NCI-H187 (cell line): ENCODE results near the gene CD164.

ENCODE experiments used
- DNase-seq, 2 experiments: peaks; one replicate each; lab custom pipeline; 2025; lab: John Stamatoyannopoulos, UW

CD164 gene

DNA sequence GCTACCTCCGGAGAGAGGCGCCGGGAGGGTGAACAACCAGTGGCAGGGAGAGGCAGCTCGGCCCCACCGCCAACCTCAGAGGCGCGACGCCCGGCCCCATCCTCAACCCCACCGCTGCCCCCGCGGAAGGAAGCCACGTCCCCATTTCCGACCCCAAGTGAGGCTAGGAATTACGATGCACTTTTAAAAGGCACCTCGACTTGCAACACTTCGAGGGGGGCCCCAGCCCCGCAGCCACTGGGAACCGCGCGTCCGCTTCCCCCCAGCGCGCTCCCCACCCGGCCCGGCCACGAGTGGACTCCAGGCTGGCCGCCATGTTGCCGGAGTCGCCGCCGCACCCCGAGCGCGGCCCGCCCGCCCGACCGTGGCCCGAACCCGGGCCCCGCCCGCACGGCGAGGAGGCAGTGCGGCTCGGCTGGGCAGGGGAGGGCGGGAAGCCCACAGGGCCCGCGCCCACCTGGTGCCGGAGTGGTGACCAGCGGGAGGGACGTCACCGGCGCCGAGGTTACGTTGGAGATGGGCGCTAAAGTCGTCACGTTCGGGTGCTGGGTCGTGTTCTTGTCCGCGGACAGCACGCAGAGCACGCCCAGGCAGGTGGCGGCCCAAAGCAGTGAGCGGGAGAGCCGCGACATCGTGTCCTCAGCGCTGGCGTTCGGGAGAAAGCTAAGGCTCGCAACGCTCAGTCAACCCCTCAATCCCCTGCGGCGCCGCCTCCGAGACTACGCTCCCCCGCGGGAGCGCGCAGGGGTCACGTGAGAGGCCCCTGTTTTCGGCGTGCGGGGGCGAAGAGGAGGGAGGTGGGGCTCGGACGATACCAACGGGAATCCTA is at the start of gene CD164:
Gene CD164 (minus strand): TSS at position 721 of the 829 bp plus-strand sequence. CDS start 89 bp downstream, at position 632.
- DNase-seq: peak; percentile 30 to 90

DNA sequence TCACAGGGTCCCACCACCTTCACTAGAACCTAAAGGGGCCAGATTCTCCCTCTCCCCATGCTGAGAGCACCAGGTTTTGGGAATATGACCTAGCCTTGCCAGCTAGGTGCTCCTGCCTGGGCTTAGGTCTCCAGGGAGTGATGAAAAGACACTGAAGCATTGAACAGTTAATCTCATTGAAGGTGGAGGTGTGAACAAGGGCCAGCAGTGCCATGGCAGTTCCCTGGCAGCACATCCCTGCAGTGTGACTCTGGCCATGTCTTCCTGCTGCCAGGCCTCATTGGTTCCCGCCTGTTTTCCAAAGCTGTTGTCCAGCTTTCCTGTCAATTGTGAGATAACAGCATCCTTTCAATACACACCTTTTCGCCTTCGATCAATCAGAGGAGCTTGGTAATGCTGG is 47.2 kb upstream of the CD164 start:
- no peak for DNase-seq

DNA sequence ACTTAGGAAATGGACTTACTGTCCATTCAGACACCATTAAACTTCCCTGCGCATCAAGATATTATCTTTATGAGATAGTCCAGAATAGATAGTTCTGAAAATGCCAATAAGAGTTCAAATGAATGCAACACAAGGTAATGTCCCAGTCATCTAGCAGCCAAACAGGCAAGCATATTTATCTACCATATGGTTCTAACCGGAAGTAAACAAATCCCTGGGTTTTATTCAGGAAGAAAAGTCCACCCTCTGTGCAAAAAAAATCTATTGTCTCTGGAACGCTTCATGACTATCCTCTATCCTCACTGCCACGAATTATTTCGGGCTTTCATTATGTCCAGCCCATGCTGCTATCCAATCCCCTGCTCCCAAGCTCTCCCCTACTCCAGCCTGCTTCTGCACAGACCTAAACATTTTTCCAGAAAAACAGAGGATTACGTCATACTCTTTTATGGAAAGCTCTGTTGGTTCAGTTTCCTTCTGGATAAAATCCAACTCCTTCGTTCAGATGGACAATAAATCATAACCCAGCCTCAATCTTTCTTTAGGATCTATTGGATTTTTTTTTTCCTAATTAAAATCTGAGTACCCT is 46.7 kb upstream of the CD164 start:
- DNase-seq: no peak

DNA sequence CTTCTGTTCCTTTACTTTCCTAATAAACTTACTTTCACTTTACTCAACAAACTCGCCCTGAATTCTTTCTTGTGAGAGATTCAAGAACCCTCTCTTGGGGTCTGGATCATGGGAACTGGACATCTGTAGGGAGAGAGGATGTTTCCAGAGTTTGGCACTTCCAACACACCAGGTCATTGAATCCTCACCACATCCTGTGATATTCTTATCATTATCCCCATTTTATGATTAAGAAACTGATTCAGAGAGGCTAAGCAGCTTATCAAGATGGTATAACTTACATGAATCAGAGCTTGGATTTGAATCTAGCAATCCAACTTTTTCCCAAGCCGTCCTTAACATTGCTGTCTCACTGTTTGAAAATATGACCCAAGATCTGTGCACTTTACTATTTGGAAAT is 42.7 kb upstream of the CD164 start:
- DNase-seq: no peak

DNA sequence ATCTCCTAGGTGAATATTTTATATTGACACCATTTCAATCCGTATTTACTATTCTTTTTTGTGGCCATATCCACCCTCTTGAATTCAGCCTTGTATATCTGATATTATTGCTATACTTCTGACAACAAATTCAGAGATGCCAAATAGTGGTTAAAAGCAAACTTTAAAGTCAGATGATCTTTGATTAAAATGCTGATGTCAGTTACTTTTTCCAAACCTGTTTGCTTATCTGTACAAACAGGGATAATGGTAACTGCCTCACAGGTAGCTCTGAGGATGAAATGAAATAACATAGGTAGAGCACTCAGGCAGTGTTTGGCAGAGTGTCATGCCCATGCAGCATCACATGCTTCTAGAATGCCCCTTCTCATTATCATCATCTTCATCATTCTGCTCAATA is 38.9 kb upstream of the CD164 start:
- DNase-seq: no peak

DNA sequence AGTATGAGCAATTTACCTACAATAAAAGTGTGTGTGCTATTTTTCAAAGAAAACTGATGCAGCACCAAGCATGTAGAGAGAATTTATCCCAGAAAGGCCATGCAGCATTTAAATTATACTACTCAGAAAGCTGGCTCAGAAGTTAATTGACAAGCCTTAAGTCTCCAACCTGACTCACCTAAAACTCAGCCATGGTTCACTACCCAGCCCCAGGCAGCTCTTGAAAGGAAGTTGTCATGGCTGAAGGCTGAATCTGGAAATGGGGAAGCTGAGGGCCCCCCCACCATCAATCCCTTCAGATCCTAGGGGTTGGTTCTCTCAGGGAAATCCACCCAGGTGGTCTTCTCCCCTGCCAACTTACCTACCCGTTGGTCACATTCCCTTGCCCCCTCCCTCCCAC is 38.5 kb upstream of the CD164 start:
- DNase-seq: no peak

DNA sequence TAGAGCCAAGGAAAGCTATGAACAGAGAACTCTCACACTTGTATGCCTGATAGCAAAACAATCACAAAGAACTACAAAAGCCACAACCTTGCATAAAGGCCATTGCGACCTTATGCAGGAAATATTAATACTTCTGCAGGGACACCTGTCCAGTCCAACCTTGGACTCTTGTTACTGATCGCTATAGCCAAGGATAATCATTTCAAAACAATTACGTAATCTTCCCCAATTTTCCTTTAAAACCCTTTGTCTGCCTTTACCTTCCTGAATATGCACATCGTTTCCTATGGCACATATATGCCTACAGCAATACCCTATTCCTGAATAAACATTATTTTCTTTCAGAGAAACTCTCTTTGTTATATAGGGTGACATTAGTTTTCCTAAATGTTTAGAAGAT is 35.4 kb upstream of the CD164 start:
- no peak for DNase-seq

DNA sequence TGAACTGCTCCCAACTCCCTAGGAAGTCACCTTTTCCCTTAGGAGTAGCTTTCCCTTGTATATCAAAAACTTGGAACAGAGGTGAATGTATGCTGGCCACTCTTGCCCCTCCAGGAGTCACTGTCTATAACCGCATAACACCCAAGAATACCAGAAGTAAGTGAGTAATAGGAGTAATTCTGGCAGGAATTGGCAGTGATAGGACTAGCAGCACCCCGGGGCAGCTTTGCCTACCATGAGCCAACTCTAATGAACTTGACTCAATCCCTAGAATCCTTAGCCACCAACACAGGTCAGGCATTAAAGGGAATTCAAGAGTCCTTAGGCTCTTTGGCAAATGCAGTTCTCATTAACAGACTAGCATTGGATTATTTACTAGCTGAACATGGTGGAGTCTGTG is 28.8 kb upstream of the CD164 start:
- DNase-seq: no peak

DNA sequence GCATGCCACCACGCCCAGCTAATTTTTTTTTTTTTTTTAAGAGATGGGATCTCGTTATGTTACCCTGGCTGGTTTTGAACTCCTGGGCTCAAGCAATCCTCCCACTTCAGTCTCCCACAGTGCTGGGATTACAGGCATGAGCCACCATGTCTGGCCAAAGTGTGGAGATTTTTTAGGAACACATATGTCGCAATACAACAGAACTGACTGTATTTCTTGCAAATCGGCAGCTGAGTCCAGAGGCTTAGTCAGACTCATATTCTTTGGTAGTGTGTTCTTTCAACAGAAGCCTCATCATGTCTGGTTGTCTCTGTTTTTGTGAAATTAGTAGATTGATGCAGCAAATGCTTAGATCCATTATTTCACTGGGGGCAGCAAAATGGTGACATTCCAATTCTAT is 23.9 kb upstream of the CD164 start:
- DNase-seq: no peak

DNA sequence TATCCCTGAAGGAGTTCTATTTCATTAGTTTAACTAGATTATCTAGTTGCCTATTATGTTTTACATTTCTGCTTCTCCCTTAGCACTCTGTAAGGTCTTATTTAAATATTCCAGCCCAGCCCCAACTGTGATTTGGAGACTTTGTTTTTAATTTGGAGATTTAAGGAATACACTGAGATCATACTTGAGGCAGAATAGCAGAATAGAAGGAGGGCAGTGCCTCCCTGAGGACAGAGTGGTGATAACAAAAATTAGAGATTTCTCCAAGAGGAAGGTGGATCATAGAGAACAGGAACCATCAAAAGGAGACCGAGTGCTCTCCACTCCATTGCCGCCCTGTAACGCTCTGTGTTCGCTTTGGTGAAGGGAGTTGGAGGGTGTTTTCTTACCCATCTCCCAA is 14.8 kb upstream of the CD164 start:
- DNase-seq: no peak

DNA sequence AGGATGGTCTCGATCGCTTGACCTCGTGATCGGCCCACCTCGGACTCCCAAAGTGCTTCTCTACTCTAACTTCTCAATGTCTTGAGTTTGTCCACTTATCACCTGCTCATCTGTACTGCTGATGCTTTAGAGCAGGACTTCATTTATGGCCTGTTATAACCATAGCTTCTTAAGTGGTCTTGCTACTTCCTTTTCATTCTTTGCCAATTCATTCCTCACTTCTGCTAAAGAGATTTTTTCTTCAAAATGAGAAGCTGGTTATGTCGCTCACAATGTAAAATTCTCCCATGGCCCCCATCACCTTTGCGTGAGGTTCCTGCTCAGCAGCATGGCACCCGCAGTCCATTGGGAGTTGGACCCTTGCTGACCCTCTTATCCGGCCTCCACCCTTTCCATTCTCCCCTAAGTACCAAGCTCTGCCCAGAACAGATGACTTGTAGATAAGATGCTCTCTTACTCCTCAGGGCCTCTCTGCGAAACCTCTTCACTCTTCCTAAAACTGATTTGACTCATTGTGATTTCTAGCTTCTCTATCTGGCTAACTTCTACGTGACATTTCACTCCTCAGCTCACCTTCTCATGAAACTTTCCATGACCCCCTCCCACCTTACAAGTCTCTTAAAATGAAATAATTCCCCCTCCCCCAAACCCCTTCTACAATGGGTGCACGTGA is 13.9 kb upstream of the CD164 start:
- DNase-seq: no peak

DNA sequence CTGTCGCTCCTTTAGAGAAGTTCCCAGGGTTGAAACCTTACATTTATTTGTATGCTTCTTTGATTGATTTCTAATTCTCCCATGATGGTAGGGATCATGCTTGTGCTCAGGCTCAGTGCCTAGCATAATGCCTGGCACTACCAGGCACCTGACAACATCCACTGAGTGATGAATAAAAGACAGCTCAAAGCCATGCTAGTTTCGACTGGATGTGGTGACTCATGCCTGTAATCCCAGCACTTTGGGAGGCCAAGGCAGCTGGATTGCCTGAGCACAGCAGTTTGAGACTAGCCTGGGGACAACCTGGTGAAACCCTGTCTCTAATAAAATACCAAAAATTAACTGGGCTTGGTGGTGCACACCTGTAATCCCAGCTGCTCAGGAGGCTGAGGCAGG is 11.6 kb upstream of the CD164 start:
- no peak for DNase-seq

DNA sequence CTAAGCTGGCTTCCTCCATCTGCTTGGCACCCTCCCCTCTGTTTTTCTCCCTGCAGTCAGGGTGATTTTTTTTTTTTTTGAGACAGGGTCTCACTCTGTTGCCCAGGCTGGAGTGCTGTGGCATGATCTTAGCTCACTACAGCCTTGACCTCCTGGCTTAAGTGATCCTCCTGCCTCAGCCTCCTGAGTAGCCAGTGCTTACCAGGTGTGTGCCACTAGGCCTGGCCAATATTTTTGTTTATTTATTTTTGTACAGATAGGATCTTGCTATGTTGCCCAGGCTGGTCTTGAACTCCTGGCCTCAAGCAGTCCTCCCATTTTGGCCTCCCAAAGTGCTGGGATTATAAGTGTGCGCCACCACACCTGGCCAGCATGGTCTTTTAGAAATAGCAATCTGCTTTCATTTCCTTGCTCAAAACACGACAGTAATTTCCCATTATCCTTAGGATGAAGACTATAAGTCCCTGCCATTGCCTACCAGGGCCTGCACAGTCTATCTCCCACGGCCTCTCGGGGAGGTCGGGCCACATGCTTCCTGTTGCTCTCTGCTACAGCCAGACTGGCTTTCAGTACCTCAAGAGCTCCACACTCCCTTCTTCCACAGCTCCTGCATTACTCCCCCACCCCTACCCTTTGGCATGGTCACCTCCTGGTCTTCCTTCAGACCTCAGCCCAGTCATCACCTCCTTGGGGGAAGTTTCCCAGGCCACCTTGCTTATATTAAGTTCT is 11.1 kb upstream of the CD164 start:
- DNase-seq: no peak

DNA sequence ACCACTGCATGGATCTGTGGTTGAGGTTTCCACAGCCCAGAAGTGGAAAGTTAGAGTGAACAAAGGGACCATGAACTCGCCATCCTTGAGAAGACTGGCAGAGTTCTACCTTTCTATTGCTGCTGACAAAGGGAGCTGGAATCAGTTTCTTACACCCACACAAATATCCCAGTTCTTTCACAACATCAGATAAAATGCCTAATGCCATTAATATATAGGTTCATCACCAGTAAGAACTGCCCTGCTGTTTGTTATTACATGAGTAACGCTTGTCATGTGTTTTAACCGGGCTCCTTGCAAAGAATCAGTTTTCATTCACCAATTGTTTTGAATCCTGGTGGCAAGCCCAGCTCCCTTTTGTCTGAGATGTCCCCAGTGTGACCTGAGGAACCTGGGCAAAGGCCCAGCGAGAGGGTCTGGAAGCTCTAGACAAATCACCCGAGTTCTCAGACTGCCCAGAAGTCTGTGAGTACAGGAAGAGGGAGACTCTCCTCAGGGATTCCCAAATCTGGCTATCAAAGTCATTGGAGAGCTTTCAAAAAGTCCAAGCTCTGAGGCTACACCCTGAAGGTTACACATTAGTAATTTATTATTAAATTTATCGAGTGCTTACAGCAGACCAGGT is 7.5 kb upstream of the CD164 start:
- DNase-seq: no peak

DNA sequence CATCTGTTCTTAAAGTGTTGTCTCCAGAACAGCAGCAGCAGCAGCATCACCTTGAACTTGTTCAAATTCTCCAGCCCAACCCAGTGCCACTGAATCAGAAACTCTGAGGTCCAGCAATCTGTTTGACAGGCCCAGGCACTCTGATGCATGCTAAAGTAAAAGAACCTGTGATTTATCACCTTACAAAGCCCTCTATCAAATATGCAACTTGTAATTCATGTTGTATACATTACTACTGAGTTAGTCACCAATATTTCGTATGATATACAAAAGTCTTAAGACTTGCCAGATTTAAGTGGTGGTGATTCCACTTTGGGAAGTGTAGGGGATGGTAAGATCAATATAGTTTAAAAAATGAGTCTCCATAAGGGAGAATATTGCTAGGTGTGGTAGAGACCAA is 6.0 kb upstream of the CD164 start:
- no peak for DNase-seq

DNA sequence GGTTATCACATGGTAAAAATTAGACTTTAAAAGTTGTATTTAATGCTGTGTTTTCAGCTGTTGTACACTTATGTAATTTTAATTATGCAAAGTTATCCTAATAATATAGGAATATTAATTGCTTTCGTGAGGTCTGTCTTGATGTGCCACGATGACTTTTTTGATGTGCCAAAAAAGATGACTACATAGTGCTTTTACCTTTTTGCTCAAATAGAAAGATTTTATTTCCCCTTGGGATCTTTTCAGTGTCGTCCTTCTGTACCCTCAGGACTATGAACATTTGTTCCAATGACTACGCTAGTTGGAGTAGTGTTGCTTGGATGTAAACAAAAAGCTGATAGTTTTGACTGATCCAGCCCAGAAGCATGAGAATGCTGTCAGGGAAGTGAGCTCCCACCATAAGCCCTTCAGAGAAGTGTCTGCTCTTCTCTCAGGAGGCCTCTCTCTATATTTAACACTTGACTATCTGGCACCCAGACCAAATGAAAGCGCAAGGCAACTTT is 1.2 kb upstream of the CD164 start:
- no peak for DNase-seq

DNA sequence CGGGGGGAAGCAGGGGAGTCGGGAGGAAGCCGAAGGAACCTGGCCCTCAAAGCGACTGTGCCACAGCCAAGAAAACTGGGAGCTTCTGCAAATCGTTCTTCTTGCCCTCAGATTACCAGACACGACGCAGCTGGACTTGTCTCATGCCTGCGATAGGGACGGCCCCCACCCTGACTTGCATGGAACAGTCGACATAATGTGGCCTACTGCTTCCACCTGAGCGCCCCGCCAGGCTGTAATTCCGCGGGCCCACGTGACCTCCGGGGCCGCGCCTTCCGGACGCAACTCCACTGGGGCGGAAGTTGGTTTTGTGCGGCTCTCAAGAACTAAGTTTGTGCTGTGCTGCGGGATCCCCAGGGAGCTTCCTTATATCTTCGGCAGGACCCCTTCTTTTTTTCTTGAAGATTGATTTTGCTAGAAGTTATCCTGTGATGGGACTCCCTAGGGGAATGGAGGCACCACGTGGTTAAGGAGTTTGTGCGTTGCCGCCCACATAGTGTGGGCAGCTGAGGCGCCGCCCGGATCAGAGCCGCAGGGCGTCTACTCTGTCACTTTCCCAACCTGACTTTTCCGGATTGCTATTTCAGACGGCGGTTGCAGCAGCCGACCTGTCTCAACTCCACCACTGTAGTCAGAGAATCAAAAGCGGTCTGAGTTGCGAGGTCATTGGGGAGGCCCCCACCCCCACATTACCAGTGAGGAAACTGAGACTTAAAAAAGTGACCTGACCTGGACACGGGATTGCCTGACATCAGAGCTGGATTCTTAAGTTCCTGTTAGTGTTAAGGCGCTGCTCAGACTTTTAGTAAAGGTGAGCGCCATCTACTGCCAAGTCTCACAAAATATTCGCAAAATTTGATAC is 540 bp upstream of the CD164 start:
- DNase-seq: peak; percentile 81 to 97

DNA sequence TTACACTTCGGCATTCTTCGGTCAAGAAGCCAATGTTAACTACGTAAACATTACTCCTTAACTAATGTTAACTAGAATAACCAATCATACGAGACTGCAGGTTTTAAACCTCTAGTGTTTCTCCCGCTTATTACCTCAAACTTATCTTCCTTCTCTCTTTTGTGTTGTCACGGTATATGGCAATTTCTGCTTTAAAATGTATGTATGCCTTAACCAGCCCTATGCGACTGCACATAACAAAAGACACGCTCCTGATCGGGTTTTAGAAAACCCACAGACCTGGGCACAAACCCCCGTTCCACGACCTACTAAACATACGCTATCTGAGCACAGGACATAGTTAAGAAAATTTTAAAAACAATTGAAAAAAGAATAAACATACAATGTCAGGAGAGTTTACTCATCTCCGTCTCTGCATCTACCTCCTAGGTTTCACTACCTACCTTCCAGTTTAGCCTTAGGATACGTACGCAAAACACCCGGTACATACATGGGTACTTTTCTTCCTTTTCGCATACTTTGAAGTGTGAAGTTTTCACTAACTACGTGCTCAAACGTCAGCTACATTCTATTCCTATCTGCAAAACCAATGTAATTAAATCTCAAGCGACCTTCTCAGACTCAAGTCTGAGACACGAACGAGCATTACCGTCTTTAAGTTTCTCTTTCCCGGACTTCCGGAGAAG is 1.1 kb downstream of the CD164 start:
- DNase-seq: no peak

DNA sequence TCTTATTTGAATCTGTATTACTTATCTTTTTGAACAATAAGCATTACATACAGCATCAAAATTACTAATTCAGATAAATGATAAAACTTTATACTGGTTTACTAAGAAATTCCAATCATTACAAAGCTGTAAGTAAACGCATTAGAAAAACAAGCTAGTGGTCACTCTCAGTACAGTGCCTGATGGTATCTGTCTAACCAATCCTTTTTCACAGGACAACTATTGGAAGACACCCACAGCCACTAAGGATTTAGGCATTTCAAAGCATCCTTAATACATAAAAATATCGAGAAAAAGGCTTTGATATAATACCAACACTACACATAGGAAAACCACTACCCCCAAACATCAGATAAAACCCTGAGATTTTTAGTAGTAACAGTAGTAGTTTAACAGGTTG is 2.6 kb downstream of the CD164 start:
- DNase-seq: no peak

DNA sequence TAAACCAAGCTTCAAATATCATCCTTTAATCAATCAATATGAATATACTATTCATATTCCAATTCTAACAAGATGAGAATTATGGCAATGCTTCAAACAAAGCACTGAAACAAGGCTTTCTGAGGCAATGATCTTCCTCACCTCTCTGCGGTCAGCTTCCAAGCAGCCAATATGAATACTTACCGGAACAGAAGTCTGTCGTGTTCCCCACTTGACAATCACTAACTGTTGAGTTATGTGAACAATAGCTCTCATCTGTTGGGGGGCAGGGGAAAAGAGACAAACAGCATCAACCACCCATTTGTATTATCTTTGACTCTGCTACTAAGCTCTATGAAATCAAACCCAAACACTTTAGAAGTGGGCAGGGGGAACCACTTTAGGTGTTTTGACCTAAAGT is 4.5 kb downstream of the CD164 start:
- DNase-seq: no peak
